Effector memory CD8-positive, alpha-beta T cell (primary cell): ENCODE results near the gene PYGM.
A peak's percentile ranks its signal among the peaks of the same experiment; 100 is the strongest.

Experiments used
- ATAC-seq: fragments of 150-1000 bp; cut with Tn5 transposase; replicated peaks from 2 replicates; pipeline ENCODE4 v1.10.0; 2021; ENCODE audit warnings: mild to moderate bottlenecking, moderate library complexity
- DNase-seq, 3 experiments: peaks; one replicate each; pipeline ENCODE4 v3.0.0; 2021
- H3K27ac Mint-ChIP-seq, 2 donors: one replicate each; pipeline ENCODE4 v1.8.0; 2022; ENCODE audit warnings: mild to moderate bottlenecking in 2 of 2, mixed read lengths in 2 of 2, moderate library complexity in 2 of 2
- H3K27me3 Mint-ChIP-seq, 2 donors: one replicate each; pipeline ENCODE4 v1.8.0; 2022; ENCODE audit warnings: mixed read lengths in 2 of 2
- H3K36me3 Mint-ChIP-seq: one replicate; pipeline ENCODE4 v1.8.0; 2022; ENCODE audit warnings: mild to moderate bottlenecking, moderate library complexity, mixed read lengths; ENCODE audit not compliant: insufficient read depth
- H3K4me1 Mint-ChIP-seq, 2 donors: one replicate each; pipeline ENCODE4 v1.8.0; 2022; ENCODE audit warnings: low read depth in 2 of 2, mixed read lengths in 2 of 2
- H3K4me3 Mint-ChIP-seq, 2 donors: one replicate each; pipeline ENCODE4 v1.8.0; 2022; ENCODE audit warnings: mild to moderate bottlenecking in 2 of 2, mixed read lengths in 2 of 2, moderate library complexity in 2 of 2
- H3K9me3 Mint-ChIP-seq, 2 donors: one replicate each; pipeline ENCODE4 v1.8.0; 2022; ENCODE audit warnings: mixed read lengths in 2 of 2

Gene PYGM

DNA sequence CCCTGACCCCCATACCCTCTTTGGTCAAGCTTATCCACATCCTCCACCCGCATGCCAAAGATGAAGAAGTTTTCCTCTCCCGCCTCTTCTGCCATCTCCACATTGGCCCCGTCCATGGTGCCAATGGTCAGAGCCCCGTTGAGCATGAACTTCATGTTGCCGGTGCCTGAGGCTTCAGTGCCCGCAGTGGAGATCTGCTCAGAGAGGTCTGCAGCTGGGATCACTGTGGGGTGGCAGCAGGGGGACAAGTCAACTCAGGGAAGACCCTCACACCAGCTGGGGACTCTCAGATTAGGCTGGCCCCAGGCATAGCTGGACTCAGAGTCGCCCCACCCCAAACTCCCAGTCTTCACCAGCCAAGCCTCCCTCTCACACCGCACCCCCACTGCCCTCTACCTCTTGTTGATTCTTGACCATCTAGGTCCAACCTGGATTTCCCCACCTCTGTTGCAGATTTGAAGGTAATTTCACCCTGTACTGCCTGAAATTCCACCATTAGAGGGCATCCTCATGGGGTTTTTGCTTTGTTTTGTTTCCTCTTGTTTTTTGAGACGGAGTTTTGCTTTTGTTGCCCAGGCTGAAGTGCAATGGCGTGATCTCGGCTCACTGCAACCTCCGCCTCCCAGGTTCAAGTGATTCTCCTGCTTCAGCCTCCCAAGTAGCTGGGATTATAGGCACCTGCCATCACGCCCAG is 9.3 kb downstream of the PYGM start:
- Mint-ChIP-seq H3K36me3 (peaks cover 38% of the 10 kb centered on the region), H3K27me3 (no peaks in the 10 kb centered on the region), H3K4me1 (peaks cover 21 to 23% of the 10 kb centered on the region in 2 donors), H3K27ac (peak overlapping the region; percentile 19 to 47), H3K4me3 (no peak overlapping the region), H3K9me3 (no peaks in the 10 kb centered on the region)
- ATAC-seq (no peak), DNase-seq (no peak)

DNA sequence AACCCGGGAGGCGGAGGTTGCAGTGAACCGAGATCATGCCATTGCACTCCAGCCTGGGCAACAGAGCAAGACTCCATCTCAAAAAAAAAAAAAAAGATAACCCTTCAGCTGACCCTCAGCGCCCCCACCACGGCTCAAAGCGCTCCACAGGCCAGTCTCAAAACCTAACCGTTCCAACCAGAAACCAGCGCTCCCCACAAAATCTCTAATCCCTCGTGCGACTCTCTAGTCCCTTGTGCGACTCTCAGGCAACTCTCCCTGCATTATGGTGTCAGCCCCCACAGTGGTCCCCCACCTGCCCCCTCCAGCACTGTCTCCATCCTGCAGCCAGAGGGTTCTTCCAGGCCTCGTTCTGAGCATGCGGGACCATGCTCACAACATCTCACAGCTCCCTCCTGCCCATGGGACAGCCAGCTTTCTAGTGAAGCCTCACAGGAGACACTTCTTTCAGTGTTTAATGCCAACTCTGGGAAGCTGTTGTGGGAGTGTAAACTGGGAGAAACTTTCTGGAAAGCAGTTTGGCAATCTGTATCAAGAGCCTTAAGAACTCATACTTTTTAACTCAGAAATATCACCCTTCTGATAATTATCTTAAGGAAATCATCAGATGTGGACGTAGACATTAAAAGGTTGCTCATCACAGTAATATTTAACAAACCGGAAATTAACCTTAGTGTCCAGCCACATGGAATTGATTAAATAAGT is 11.7 kb downstream of the PYGM start:
- ATAC-seq: no peak
- peaks cover 26 to 37% of the 10 kb centered on the region in 2 donors for H3K4me1 Mint-ChIP-seq
- H3K36me3 Mint-ChIP-seq: peaks cover 45% of the 10 kb centered on the region
- H3K27me3 Mint-ChIP-seq: no peaks in the 10 kb centered on the region
- no peak for DNase-seq
- H3K4me3 Mint-ChIP-seq: peak overlapping the region in 1 of 2 donors; percentile 39
- H3K9me3 Mint-ChIP-seq: no peaks in the 10 kb centered on the region
- peak overlapping the region in 1 of 2 donors; percentile 87 for H3K27ac Mint-ChIP-seq

DNA sequence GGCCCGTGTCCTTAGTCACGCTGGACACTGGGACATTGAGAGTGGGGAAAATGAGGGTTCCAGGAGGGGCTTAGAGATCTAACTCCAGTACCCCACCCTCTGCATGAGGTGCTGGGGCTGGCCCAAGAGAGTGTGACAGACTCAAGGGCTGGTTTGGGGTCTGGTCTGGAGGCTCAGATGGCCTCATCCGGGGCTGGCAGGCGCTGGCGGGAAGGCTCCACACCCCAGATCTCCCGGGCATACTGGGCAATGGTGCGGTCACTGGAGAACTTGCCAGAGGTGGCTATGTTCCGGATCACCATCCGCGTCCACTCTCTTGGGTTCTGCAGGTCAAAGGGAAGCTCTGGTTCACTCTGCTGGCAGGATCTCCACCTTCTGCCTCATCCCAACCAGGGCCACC is 13.3 kb downstream of the PYGM start:
- ATAC-seq (no peak), DNase-seq (no peak)
- H3K4me3 Mint-ChIP-seq: peak overlapping the region; percentile 93 to 95
- peaks cover 48% of the 10 kb centered on the region for H3K36me3 Mint-ChIP-seq
- H3K27ac Mint-ChIP-seq: peak overlapping the region; percentile 63 to 97
- H3K9me3 Mint-ChIP-seq: no peaks in the 10 kb centered on the region
- H3K27me3 Mint-ChIP-seq: no peaks in the 10 kb centered on the region
- peaks cover 31 to 39% of the 10 kb centered on the region in 2 donors for H3K4me1 Mint-ChIP-seq

DNA sequence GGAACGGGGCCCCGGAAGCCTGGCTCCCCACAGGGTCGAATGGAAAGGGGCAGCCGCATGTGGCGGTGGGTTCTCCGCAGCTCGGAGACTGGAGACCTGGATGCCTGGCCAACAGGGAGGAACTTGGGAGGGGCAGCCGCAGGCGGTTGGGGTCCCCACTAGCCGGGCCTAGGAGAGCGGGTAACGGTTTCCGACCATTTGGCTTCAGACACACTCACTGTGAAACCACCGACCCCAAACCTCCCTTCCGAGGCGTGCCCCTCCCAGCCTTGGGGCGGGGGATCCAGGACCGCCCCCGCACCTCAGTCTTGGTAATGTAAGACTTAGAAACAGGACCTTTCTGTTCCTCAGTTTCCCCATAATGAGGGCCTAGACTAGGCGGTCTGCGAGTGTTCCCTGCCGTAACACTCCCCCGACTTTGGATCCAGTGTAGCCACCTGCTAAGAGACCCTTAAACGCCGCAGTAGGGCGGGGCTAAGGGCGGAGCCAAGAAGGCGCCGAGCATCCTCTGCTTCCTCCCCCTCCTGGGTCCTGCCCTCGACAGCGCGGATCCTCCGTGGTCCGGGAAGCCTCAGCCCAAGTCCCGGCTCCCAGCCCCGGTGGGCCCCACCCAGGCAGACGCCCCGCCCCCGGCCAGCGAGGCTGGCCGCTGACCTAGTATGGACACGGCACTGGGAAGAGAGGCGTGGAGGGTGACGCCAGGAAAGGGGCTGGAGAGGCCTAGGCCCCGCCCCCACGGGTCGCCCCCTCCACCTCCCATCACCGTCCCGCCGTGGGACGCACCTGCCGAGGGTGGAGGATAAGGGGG is 14.0 kb downstream of the PYGM start:
- peak overlapping the region; percentile 97 for H3K27ac Mint-ChIP-seq
- no peaks in the 10 kb centered on the region for H3K27me3 Mint-ChIP-seq
- peak overlapping the region; percentile 93 to 95 for H3K4me3 Mint-ChIP-seq
- ATAC-seq: peak; percentile 57
- H3K4me1 Mint-ChIP-seq: peaks cover 33 to 46% of the 10 kb centered on the region in 2 donors
- H3K36me3 Mint-ChIP-seq: peaks cover 53% of the 10 kb centered on the region
- DNase-seq: peak; percentile 85 to 86 (median 85)
- no peaks in the 10 kb centered on the region for H3K9me3 Mint-ChIP-seq

DNA sequence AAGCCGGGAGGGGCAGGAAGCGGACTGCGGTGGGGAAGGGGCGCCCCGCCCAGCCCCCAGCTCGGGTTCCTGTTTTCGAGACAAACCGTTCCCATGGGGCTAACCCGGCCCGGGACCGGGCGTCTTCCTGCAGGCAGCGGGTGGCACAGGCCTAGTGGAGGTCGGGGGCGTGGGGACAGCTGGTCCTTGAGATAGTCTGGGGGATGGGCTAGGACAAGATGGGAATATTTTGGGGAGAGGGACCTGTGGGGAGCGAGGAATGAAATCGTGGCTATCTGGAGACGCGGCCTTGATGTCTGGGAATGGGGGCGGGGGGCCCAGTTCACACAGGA is 14.6 kb downstream of the PYGM start:
- peaks cover 57% of the 10 kb centered on the region for H3K36me3 Mint-ChIP-seq
- ATAC-seq: peak; percentile 39

DNA sequence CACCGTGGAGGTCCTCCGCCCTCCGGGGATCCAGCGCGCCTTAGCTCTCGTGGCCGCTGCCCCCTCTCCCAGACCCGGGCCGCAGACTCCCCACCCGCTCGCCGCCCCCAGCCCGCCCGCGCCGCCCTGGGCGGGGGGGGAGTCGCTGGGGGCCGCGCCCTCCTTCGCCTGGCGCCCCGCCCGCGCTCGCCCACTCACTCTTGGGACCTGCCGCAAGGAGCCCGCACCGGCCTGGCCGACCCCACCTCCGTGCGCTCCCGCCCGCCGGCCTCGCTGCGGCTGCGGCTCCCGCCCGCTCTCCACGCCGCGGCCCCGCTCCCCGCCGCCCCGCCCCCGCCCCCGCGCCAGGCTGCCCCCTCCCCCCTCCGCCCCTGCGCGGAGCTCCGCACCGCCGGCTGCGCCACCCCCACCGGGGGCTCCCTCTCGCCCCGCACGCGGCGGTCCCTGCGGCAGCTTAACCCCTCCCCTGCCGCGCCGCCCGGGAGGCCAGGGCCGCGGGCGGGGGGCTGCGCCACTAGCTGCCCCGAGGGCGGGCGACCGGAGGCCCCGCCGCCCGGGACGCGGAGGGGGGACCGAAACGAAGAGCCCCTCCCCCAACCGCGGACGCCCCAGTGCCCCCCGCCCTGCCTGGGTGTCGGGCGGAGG is 15.1 kb downstream of the PYGM start:
- peak overlapping the region; percentile 93 to 95 for H3K4me3 Mint-ChIP-seq
- ATAC-seq (peak; percentile 4), DNase-seq (peak in 1 of 3 experiments; percentile 33)
- H3K36me3 Mint-ChIP-seq: peaks cover 62% of the 10 kb centered on the region
- H3K9me3 Mint-ChIP-seq: no peaks in the 10 kb centered on the region
- H3K4me1 Mint-ChIP-seq: peaks cover 37 to 50% of the 10 kb centered on the region in 2 donors
- peak overlapping the region; percentile 97 for H3K27ac Mint-ChIP-seq
- no peaks in the 10 kb centered on the region for H3K27me3 Mint-ChIP-seq

More for the DNA sequence above, 14.6 kb downstream of the PYGM start:
- no peaks in the 10 kb centered on the region for H3K9me3 Mint-ChIP-seq
- H3K4me1 Mint-ChIP-seq: peaks cover 36 to 48% of the 10 kb centered on the region in 2 donors
- no peaks in the 10 kb centered on the region for H3K27me3 Mint-ChIP-seq
- H3K4me3 Mint-ChIP-seq: peak overlapping the region; percentile 93 to 95
- peak overlapping the region; percentile 97 for H3K27ac Mint-ChIP-seq
- DNase-seq: peak; percentile 76 to 80 (median 79)

DNA sequence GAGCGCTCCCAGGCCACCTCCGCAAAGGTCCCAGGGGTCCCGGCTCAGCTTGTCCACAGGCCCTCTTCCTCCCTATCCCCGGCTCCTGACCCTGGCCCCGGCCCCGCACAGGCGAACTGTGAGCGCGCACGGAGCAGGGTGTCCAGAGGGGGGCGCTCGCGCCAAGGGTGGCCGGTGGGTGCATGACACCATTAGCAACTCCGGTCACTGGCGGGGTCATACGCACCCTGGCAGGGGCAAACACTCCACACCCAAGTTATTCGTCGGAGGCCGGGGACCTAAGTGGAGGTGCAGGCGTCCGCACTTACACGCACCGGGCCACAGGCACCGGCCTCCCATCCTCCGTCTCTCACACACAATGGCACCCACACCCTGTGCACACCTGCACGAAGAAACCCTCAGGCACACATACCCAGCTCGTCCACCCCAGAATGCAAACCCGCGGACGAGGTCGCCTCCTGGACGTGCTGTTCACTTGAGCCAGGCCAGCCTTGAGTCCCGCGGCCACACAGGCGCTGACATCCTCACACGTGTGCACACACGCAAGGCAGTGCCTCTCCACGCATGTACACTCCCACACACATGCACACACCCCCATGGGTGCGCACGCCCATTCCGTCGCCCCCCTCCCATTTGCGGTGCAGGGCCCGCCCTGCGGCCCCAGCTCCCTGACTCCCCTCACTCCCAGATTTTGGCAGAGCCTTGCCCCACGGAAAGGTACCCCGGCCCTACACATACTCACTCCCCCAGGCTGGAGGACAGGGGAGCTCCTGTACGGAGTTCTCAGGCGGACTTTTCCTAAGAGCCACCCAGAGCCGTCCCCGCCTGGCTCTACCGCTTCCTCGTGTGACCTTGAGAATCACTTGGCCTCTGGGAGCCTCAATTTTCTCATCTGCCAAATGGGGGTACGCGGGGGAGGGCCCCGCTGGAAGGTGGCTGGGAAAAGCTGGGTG is 15.9 kb downstream of the PYGM start, which contains the start of gene RASGRP2:
Gene RASGRP2 (minus strand): TSS at position 552 of the 953 bp plus-strand sequence. CDS start 1,276 bp downstream, outside the sequence.
- DNase-seq: peak; percentile 89 to 91 (median 90)
- H3K4me1 Mint-ChIP-seq: peaks cover 40 to 50% of the 10 kb centered on the region in 2 donors
- H3K9me3 Mint-ChIP-seq: no peaks in the 10 kb centered on the region

DNA sequence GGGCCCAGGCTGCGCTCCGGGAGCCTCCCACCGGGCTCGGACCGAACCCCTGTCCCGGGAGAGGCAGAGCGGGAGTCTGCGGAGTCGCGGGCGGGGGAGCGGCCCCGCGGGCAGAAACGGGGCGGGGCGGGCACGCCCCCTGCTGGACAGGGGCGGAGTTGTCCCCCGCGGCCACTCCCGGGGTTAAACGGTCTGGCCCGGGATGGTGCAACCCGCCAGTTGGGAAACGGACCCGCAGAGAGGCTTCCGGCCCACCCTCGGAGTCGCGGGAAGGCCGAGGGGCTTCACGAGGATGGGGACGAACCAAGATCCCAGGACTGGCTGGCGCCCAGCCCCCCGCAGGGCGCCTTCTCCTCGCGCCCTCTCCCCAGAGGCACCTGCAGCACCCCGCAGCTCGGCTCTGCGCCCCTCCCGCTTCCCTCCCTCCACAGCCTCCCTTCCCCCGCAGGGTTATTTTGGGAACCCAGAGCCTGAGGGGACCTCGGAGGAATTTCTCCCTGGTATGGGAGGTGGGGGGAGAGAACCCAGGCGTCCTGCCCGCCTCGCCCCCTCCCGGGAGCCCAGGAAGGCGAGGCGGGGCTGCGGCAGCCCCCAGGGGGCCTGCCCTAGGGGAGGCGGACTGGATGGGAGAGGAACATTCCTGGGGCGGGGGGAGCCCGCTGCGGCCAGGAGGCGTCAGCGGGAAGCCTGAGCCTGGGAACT is 16.7 kb downstream of the PYGM start:
- peak overlapping the region in 1 of 2 donors; percentile 88 for H3K27ac Mint-ChIP-seq
- DNase-seq: peak; percentile 71 to 79 (median 76)
- peaks cover 37 to 47% of the 10 kb centered on the region in 2 donors for H3K4me1 Mint-ChIP-seq
- peak; percentile 10 for ATAC-seq
- no peaks in the 10 kb centered on the region for H3K27me3 Mint-ChIP-seq
- peaks cover 71% of the 10 kb centered on the region for H3K36me3 Mint-ChIP-seq
- no peaks in the 10 kb centered on the region for H3K9me3 Mint-ChIP-seq
- peak overlapping the region; percentile 93 for H3K4me3 Mint-ChIP-seq

More for the DNA sequence above, 15.9 kb downstream of the PYGM start, which contains the start of gene RASGRP2:
- H3K27me3 Mint-ChIP-seq: no peaks in the 10 kb centered on the region
- ATAC-seq: peak; percentile 52
- peaks cover 64% of the 10 kb centered on the region for H3K36me3 Mint-ChIP-seq
- H3K4me3 Mint-ChIP-seq: peak within 1 kb of the TSS; percentile 93 to 95
- H3K27ac Mint-ChIP-seq: peak within 1 kb of the TSS; percentile 97

DNA sequence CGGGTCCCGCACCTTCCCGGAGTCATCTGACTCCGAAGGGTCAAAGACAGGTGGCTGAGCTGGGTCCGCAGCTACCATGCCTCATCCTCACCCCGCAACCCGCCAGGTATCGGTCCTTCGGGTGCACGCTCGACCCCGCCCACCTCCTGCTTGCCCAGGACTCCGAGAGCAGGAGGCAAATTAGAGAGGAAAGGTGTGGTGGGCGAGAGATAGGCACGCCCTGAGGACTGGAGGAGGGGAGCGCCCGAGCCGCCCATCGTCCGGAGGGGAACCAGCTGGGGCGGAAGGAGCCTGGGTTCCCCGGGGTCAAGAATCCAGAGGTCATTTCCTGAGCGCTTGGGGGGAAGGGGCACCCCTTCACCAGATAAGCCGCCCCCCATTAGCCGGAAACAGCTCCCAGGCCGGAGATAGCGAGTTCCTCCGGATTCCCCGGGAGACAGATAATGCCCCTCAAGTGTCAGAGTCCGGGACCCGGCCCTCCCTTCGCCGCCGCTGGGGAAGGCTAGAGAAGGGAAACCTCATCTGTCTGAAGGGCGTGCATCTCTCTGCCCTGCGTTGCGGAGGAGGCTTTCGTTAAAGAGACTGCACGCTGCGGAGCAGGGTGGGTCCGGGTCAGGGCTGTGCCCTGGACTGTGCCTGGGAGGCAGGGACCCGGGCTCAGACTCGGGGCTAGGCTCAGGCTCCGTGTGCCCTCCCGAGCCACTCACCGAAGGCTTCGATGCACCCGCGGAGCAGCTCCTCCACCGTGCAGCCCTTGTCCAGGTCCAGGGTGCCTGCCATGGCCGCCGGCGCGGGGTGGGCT is 17.5 kb downstream of the PYGM start:
- peaks cover 37 to 45% of the 10 kb centered on the region in 2 donors for H3K4me1 Mint-ChIP-seq
- no peaks in the 10 kb centered on the region for H3K27me3 Mint-ChIP-seq
- DNase-seq (no peak), ATAC-seq (no peak)
- H3K27ac Mint-ChIP-seq: peak overlapping the region; percentile 77 to 85
- peaks cover 74% of the 10 kb centered on the region for H3K36me3 Mint-ChIP-seq
- H3K9me3 Mint-ChIP-seq: no peaks in the 10 kb centered on the region
- peak overlapping the region; percentile 79 to 93 for H3K4me3 Mint-ChIP-seq

DNA sequence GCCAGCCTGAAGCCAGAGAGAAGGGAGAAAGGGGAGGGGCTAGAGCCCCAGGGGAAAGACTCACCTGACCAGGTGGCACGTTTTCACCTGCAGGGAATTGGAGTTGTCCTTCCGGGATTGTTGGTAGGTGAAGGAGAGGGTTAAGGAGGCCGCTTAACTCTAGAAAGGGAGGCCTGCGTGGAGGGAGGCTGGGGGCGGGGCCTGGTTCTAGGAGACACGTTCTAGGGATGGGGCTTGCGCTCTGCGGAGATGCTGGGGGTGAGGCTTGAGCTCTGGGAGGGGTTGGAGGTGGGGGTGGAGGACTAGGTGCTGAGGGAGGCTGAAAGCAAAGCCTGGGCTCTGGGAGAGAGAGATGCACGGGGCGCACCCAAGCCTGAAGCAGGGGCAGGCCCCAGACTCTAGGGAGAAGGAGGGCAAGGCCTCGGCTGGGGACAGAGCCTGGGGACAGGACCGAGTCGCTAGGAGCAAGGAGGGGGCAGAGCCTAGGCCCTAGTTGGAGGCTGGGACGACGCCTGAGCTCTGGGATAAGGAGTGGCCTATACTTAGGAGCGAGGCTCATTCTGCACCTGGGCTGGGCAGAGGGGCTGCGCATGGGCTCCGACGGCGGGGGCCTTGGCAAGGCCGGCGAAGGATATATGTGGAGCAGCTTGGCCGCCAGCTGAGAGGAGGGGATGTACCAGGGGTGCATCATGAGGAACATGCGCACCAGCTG is 18.2 kb downstream of the PYGM start:
- DNase-seq (no peak), ATAC-seq (no peak)
- Mint-ChIP-seq H3K4me3 (peak overlapping the region; percentile 79 to 93), H3K27ac (peak overlapping the region; percentile 77 to 85), H3K4me1 (peaks cover 34 to 46% of the 10 kb centered on the region in 2 donors), H3K9me3 (no peaks in the 10 kb centered on the region), H3K36me3 (peaks cover 74% of the 10 kb centered on the region), H3K27me3 (no peaks in the 10 kb centered on the region)
